ENCODE data around the gene FOXJ3. TPM values are rescaled to one million over a fixed set of nuclear protein-coding genes. Genes with fewer than 3 reads are reported as not detected.

The FOXJ3 gene
- total and polyA plus RNA-seq, 4 donors = 5.3 to 16.8 (median 12.4) TPM

- H3K9me3 ChIP-seq (ENCODE audit: control insufficient read depth in 4 of 4, low read length in 3 of 4) = no peaks in the 10 kb centered on the region
- H3K27ac ChIP-seq (ENCODE audit: low read depth in 1 of 2, low read length in 2 of 2) = peak overlapping the region; percentile 98 to 99
- peak overlapping the region; percentile 91 to 100 (median 95) for H3K4me3 ChIP-seq (ENCODE audit: low read depth in 1 of 3, low read length in 3 of 3)
- 3% methylated on average over 9 of the region's 9 CpGs for WGBS
- no peaks in the 10 kb centered on the region for H3K27me3 ChIP-seq (ENCODE audit: control insufficient read depth in 4 of 4, insufficient read depth in 4 of 4, low read length in 3 of 4)
- H3K9ac ChIP-seq (ENCODE audit: low read depth in 1 of 2, low read length in 2 of 2) = peak overlapping the region; percentile 90 to 99
- peaks cover 9 to 28% (median 19%) of the 10 kb centered on the region in 4 donors for H3K4me1 ChIP-seq (ENCODE audit: control insufficient read depth in 4 of 4, insufficient read depth in 4 of 4, low read length in 3 of 4)
- peak; percentile 29 for TF ChIP-seq YY1 (IDR thresholded peaks at IDR 0.05)
- TF ChIP-seq FOXA1 (IDR thresholded peaks at IDR 0.05) = no peak
- no peak for TF ChIP-seq CTCF (IDR thresholded peaks at IDR 0.05; ENCODE audit: low read depth, low read length, missing input control)
- TF ChIP-seq RAD21 (IDR thresholded peaks at IDR 0.05) = peak; percentile 30 to 40
- peak; percentile 51 for TF ChIP-seq MAX (IDR thresholded peaks at IDR 0.05)
- TF ChIP-seq ZBTB33 (IDR thresholded peaks at IDR 0.05) = no peak
- TF ChIP-seq ATF3 (IDR thresholded peaks at IDR 0.05) = no peak
- peak; percentile 34 to 72 for TF ChIP-seq RXRA (IDR thresholded peaks at IDR 0.05)
- TF ChIP-seq HNF4G (IDR thresholded peaks at IDR 0.05) = peak; percentile 58
- no peak for TF ChIP-seq FOXA2 (IDR thresholded peaks at IDR 0.05)
- TF ChIP-seq HNF4A (conservative IDR thresholded peaks at IDR 0.05) = peak; percentile 75 to 77
- no peak for TF ChIP-seq GABPA (IDR thresholded peaks at IDR 0.05 in 1 of 2, conservative IDR thresholded peaks at IDR 0.05 in 1 of 2)
- peak in 1 of 2 donors; percentile 84 for TF ChIP-seq EGR1 (IDR thresholded peaks at IDR 0.05; ENCODE audit: low read depth in 2 of 2)
- no peak for TF ChIP-seq NR2F2 (IDR thresholded peaks at IDR 0.05)
- TF ChIP-seq SP1 (IDR thresholded peaks at IDR 0.05) = peak; percentile 33
- TF ChIP-seq TAF1 (conservative IDR thresholded peaks at IDR 0.05) = peak; percentile 88
- peak; percentile 70 for TF ChIP-seq REST (IDR thresholded peaks at IDR 0.05)
- peak; percentile 88 to 97 for TF ChIP-seq JUND (IDR thresholded peaks at IDR 0.05)
- H3K36me3 ChIP-seq (ENCODE audit: control insufficient read depth in 4 of 4, insufficient read depth in 3 of 4, low read depth in 1 of 4, low read length in 3 of 4) = no peaks in the 10 kb centered on the region
- DNase-seq (ENCODE audit: low spot score) = no peak
These were observed 929 bp upstream of the FOXJ3 start for GRCh38 chr1:42335809-42336518.
